MM.1S (cell line): ENCODE data around the gene DLGAP1.

Experiments used
- DNase-seq: peaks from one replicate; pipeline ENCODE4 v3.0.0-alpha.2; 2015
- H2AFZ ChIP-seq: fragments of 300-600 bp; sonication (generic); 2 replicates; pipeline ENCODE4 v1.6.0; 2016; ENCODE audit warnings: antibody characterized with exemption, low read length
- H3F3A ChIP-seq: fragments of 300-600 bp; sonication (generic); 2 replicates; pipeline ENCODE4 v1.6.1; 2016; ENCODE audit warnings: mild to moderate bottlenecking, antibody characterized with exemption, low read length, moderate library complexity, mixed read lengths; ENCODE audit not compliant: insufficient read depth
- H3K27ac ChIP-seq: fragments of 300-600 bp; sonication (generic); 2 replicates; pipeline ENCODE4 v1.5.1; 2016; ENCODE audit warnings: mild to moderate bottlenecking, low read length
- H3K27me3 ChIP-seq: fragments of 300-600 bp; sonication (generic); replicated peaks from 2 replicates; pipeline ENCODE4 v1.6.0; 2016; ENCODE audit warnings: low read length; ENCODE audit not compliant: insufficient read depth
- H3K36me3 ChIP-seq: fragments of 300-600 bp; sonication (generic); replicated peaks from 2 replicates; pipeline ENCODE4 v1.6.1; 2016; ENCODE audit warnings: mild to moderate bottlenecking, low read length, mixed read lengths; ENCODE audit not compliant: insufficient read depth
- H3K4me1 ChIP-seq: fragments of 300-600 bp; sonication (generic); 2 replicates; pipeline ENCODE4 v1.6.1; 2016; ENCODE audit warnings: low read length, mixed read lengths
- H3K4me2 ChIP-seq: fragments of 300-600 bp; sonication (generic); 2 replicates; pipeline ENCODE4 v1.6.0; 2016; ENCODE audit warnings: low read depth, low read length
- H3K4me3 ChIP-seq: fragments of 300-600 bp; sonication (generic); 2 replicates; pipeline ENCODE4 v1.5.1; 2016; ENCODE audit warnings: low read length, mixed read lengths
- H3K79me2 ChIP-seq: fragments of 300-600 bp; sonication (generic); 2 replicates; pipeline ENCODE4 v1.6.1; 2016; ENCODE audit warnings: mixed run types, low read length, mixed read lengths
- H3K9ac ChIP-seq: fragments of 300-600 bp; sonication (generic); 2 replicates; pipeline ENCODE4 v1.6.1; 2016; ENCODE audit warnings: low read length, mixed read lengths
- H3K9me2 ChIP-seq: fragments of 300-600 bp; sonication (generic); replicated peaks from 2 replicates; pipeline ENCODE4 v1.6.1; 2016; ENCODE audit warnings: mild to moderate bottlenecking, low read length, mixed read lengths; ENCODE audit not compliant: insufficient read depth
- H3K9me3 ChIP-seq: fragments of 300-600 bp; sonication (generic); replicated peaks from 2 replicates; pipeline ENCODE4 v1.6.1; 2016; ENCODE audit warnings: mild to moderate bottlenecking, low read length, mixed read lengths; ENCODE audit not compliant: insufficient read depth
- H4K20me1 ChIP-seq: fragments of 300-600 bp; sonication (generic); 2 replicates; pipeline ENCODE4 v1.6.1; 2016; ENCODE audit warnings: mild to moderate bottlenecking, low read length, moderate library complexity, mixed read lengths; ENCODE audit not compliant: insufficient read depth
- EZH2 ChIP-seq: fragments of 300-600 bp; sonication (generic); optimal IDR thresholded peaks from 2 replicates; pipeline ENCODE3; 2017; ENCODE audit warnings: low read depth, mild to moderate bottlenecking, antibody characterized with exemption, low read length, mixed read lengths
- EZH2phosphoT487 ChIP-seq: fragments of 300-600 bp; sonication (generic); IDR thresholded peaks from 2 replicates; pipeline ENCODE4 v1.6.1; 2018; ENCODE audit warnings: antibody characterized with exemption, low read length
- TF ChIP-seq, protein P1 (sequence below): fragments of 300-600 bp; sonication (generic); IDR thresholded peaks from 2 replicates; pipeline ENCODE4 v1.5.1; 2016; ENCODE audit warnings: antibody characterized with exemption, low read length, mixed read lengths

The DLGAP1 gene

DNA sequence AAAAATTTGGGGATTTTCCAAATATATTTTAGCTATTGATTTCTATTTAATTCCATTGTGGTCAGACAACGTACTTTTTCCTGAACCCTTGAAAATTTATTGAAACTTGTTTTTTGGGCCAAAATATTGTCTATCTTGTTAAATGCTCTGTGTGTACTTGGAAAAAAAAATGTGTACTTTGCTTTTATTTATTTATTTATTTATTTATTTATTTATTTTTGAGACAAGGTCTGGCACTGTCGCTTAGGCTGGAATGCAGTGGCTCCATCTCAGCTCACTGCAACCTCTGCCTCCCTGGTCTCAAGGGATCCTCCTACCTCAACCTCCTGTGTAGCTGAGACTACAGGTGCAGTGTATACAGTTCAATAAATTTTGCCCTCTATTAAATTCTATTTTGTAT, 910.6 kb downstream of the DLGAP1 start:
- Histone ChIP-seq H3K4me3 (no peak overlapping the region), H3K4me1 (no peaks in the 10 kb centered on the region), H3K9me2 (no peaks in the 10 kb centered on the region), H2AFZ (no peak overlapping the region), H3K79me2 (no peaks in the 10 kb centered on the region), H3K36me3 (no peaks in the 10 kb centered on the region), H4K20me1 (no peaks in the 10 kb centered on the region), H3K27ac (no peak overlapping the region), H3K9ac (no peak overlapping the region), H3K27me3 (no peaks in the 10 kb centered on the region), H3K9me3 (no peaks in the 10 kb centered on the region), H3K4me2 (no peak overlapping the region), H3F3A (no peaks in the 10 kb centered on the region)
- TF ChIP-seq EZH2phosphoT487: no peak
- TF ChIP-seq, protein P1, sequence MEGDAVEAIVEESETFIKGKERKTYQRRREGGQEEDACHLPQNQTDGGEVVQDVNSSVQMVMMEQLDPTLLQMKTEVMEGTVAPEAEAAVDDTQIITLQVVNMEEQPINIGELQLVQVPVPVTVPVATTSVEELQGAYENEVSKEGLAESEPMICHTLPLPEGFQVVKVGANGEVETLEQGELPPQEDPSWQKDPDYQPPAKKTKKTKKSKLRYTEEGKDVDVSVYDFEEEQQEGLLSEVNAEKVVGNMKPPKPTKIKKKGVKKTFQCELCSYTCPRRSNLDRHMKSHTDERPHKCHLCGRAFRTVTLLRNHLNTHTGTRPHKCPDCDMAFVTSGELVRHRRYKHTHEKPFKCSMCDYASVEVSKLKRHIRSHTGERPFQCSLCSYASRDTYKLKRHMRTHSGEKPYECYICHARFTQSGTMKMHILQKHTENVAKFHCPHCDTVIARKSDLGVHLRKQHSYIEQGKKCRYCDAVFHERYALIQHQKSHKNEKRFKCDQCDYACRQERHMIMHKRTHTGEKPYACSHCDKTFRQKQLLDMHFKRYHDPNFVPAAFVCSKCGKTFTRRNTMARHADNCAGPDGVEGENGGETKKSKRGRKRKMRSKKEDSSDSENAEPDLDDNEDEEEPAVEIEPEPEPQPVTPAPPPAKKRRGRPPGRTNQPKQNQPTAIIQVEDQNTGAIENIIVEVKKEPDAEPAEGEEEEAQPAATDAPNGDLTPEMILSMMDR: no peak
- no peak for TF ChIP-seq EZH2
- DNase-seq: no peak

DNA sequence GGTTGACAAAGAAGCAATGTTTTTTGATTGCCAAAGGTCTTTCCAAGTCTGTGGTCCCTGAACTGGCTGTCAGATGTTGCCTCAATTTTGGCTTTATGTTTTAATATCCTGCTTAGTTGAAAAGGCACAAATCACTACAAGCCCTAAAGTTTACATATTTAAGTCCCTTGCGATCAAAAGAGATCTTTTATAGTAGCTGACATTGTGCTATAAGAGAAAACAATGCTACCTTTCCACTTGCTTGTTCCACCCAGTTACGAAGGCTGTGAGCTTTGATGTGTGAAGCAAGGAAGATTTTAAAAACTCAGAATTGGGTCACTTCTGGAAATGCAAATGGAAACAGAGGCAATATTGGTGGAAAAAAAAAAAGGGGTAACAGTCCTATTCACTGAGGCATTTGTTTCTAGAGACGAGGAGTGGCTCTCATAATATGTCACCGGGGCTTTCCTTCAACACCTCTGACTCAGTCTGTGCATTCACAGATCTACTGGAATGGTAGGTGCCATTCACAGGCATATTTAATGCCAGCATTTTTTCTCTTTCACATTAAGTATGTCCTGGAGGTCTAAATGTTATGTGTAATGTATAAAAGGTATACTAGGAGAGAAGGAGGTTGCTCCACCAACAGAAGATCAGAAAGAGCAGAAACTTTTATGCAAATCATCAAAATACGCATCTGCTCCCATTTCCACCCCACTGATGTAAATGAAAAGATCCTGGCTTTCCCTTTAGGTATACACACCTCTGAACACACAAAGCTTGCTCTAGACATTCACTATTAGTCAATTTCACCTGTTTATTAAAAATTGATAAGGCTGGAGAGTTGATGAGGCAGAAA, 913.3 kb downstream of the DLGAP1 start:
- Histone ChIP-seq H3K27me3 (no peaks in the 10 kb centered on the region), H3K27ac (no peak overlapping the region), H3K36me3 (no peaks in the 10 kb centered on the region), H3K79me2 (no peaks in the 10 kb centered on the region), H3F3A (no peaks in the 10 kb centered on the region), H3K4me3 (no peak overlapping the region), H3K4me2 (no peak overlapping the region), H3K4me1 (no peaks in the 10 kb centered on the region), H3K9ac (no peak overlapping the region), H2AFZ (no peak overlapping the region), H3K9me2 (no peaks in the 10 kb centered on the region), H4K20me1 (no peaks in the 10 kb centered on the region), H3K9me3 (no peaks in the 10 kb centered on the region)
- TF ChIP-seq EZH2 (no peak), EZH2phosphoT487 (no peak)
- TF ChIP-seq, protein P1: no peak
- DNase-seq: no peak

DNA sequence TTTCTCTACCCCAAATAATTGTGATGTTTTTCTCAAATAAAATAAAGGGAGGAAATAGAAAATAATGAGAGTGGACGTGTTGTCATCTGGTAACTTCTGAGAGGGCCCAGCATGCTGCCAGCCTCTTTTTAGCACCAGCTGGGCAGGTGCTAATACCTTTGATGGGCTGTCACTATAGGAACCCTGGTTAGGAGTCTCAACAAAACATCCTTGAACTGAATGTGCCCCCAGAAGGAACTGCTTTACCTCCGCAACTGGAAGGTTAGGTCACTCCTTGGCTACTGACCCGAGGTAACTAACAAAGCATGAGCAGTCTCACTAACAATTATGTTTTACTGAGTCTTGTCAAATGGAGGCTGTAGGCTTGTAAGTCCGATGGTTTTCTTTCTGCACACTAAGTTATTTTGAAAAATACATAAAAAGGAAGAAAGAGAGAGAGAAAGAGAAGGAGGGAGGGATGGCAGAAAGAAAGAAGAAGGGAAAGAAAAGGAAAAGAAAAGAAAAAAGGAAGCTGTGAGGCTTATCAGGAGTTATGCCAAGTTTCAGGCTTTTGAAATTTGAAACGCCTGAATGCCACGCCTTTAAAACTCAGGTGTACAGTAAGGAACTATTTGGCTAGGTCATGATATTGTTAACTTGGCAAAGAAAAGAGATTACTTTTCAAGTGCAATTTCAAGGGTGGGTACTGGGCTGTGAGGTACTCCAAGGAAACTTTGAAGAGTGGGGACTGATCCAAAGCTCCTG, 914.1 kb downstream of the DLGAP1 start:
- H3K79me2 ChIP-seq: no peaks in the 10 kb centered on the region
- no peak overlapping the region for H3K4me2 ChIP-seq
- no peaks in the 10 kb centered on the region for H3K9me2 ChIP-seq
- H3F3A ChIP-seq: no peaks in the 10 kb centered on the region
- H3K4me3 ChIP-seq: no peak overlapping the region
- H2AFZ ChIP-seq: no peak overlapping the region
- H3K27ac ChIP-seq: no peak overlapping the region
- H3K36me3 ChIP-seq: no peaks in the 10 kb centered on the region
- H4K20me1 ChIP-seq: no peaks in the 10 kb centered on the region
- H3K27me3 ChIP-seq: no peaks in the 10 kb centered on the region
- no peak for TF ChIP-seq EZH2phosphoT487
- no peak for TF ChIP-seq EZH2
- TF ChIP-seq, protein P1: no peak
- no peaks in the 10 kb centered on the region for H3K9me3 ChIP-seq
- DNase-seq: no peak
- H3K9ac ChIP-seq: no peak overlapping the region
- no peaks in the 10 kb centered on the region for H3K4me1 ChIP-seq
